ENCODE data around the gene RNF26.

The RNF26 gene

DNA sequence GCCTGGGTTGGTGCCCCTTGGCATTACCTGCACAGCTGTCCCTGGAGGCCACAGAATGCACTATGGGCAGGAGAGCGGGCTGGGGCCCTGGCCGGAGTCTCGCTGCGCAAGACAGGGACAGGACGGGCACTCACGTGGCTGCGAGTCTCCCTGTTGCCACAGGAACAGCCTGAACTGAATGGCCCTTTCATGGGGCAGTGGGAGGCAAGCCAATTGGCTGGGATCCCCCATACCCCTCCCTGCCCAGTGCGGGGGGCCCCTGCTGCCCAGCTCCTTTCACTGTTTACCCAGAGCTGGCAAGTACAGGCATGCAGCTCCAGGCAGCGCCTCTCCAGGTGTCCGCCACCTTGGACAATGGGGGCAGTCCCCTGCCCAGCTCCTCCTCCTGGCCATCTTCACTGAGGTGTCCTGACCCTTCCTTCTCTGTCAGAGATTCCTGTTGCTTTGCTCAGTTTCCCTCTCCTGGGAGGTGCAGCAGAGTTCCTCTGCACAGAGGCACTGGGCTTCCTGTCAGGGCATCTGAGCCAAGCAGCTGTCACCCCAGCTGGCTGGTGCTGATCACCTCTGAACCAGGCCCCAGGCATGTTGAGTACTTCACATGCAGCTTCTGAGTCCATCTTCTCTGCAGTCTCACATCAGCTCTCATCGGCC, 42.0 kb downstream of the RNF26 start:
- TF ChIP-seq, protein P1, sequence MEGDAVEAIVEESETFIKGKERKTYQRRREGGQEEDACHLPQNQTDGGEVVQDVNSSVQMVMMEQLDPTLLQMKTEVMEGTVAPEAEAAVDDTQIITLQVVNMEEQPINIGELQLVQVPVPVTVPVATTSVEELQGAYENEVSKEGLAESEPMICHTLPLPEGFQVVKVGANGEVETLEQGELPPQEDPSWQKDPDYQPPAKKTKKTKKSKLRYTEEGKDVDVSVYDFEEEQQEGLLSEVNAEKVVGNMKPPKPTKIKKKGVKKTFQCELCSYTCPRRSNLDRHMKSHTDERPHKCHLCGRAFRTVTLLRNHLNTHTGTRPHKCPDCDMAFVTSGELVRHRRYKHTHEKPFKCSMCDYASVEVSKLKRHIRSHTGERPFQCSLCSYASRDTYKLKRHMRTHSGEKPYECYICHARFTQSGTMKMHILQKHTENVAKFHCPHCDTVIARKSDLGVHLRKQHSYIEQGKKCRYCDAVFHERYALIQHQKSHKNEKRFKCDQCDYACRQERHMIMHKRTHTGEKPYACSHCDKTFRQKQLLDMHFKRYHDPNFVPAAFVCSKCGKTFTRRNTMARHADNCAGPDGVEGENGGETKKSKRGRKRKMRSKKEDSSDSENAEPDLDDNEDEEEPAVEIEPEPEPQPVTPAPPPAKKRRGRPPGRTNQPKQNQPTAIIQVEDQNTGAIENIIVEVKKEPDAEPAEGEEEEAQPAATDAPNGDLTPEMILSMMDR (IDR thresholded peaks at IDR 0.05; ENCODE audit: insufficient read depth, low read length, missing control alignments): no peak
- POLR2A ChIA-PET: no interaction called here
- no peak for DNase-seq (ENCODE audit: low read depth, low spot score)
- CTCF ChIA-PET: interaction anchor here (0.8 to 21.7 kb wide), 21 partner anchors 8 to 291 kb away, joined by 3 to 425 read pairs (median 9); partner anchors contain the start of genes C1QTNF5, CBL, MFRP and USP2
- H3K4me3 ChIP-seq (ENCODE audit: low read depth, low read length): no peak overlapping the region

DNA sequence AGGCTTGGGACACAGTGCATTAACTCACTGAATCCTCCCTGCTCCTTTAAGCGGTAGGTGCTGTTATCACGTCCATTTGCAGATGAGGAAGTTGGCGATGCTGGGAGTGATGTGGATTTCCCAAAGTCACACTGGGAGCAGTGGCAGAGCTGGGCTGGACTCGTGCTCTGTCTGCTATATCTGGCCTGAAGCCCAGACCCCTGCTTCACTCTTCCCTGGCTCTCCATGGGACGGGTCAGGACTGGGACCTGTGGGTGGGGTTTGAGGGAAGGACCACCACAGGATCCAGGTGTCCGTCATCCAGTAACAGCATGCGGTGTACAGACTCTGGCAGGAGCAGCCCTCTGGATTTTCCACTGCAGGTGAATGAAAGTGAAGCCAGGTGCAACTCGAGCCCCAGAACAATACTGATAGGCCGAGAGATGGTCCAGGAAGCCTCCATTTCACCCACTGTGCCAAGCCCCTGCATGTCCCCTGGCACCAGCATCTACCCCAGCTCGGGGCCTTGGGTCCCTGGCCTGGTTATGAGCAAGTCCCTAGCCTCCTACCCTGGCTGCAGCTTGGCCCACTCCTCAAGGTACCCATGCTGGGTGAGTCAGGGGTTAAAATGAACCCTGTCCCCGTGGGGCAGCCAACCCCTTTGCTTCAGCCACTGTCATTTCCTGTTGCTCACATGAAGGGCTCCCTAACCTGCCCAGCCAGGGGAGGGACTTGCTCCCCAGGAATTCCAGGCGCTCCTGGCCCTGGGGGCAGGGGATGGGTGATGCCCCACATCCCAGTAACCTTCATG, 43.0 kb downstream of the RNF26 start:
- CTCF ChIA-PET: interaction anchor here (0.8 to 21.7 kb wide), 13 partner anchors 9 to 98 kb away, joined by 3 to 425 read pairs (median 9); partner anchors contain the start of genes C1QTNF5 and MFRP
- DNase-seq (ENCODE audit: low read depth, low spot score): no peak
- POLR2A ChIA-PET: no interaction called here
- TF ChIP-seq, protein P1 (IDR thresholded peaks at IDR 0.05; ENCODE audit: insufficient read depth, low read length, missing control alignments): no peak
- no peak overlapping the region for H3K4me3 ChIP-seq (ENCODE audit: low read depth, low read length)

GRCh38 chr11:119377961-119378667, 43.8 kb downstream of the RNF26 start:
- POLR2A ChIA-PET: no interaction called here
- TF ChIP-seq, protein P1 (IDR thresholded peaks at IDR 0.05; ENCODE audit: insufficient read depth, low read length, missing control alignments): no peak
- CTCF ChIA-PET: interaction anchor here (0.7 to 21.7 kb wide), 9 partner anchors 10 to 97 kb away, joined by 4 to 425 read pairs (median 11); partner anchors contain the start of genes C1QTNF5 and MFRP
- no peak for DNase-seq (ENCODE audit: low read depth, low spot score)
- no peak overlapping the region for H3K4me3 ChIP-seq (ENCODE audit: low read depth, low read length)

- TF ChIP-seq, protein P1 (IDR thresholded peaks at IDR 0.05; ENCODE audit: insufficient read depth, low read length, missing control alignments): no peak
- no peak overlapping the region for H3K4me3 ChIP-seq (ENCODE audit: low read depth, low read length)
- DNase-seq (ENCODE audit: low read depth, low spot score): no peak
- CTCF ChIA-PET: interaction anchor here (0.7 to 21.7 kb wide), 9 partner anchors 8 to 96 kb away, joined by 3 to 425 read pairs (median 19); partner anchors contain the start of genes C1QTNF5 and MFRP
- POLR2A ChIA-PET: no interaction called here
Measured at GRCh38 chr11:119378851-119379465, 44.6 kb downstream of the RNF26 start.

DNA sequence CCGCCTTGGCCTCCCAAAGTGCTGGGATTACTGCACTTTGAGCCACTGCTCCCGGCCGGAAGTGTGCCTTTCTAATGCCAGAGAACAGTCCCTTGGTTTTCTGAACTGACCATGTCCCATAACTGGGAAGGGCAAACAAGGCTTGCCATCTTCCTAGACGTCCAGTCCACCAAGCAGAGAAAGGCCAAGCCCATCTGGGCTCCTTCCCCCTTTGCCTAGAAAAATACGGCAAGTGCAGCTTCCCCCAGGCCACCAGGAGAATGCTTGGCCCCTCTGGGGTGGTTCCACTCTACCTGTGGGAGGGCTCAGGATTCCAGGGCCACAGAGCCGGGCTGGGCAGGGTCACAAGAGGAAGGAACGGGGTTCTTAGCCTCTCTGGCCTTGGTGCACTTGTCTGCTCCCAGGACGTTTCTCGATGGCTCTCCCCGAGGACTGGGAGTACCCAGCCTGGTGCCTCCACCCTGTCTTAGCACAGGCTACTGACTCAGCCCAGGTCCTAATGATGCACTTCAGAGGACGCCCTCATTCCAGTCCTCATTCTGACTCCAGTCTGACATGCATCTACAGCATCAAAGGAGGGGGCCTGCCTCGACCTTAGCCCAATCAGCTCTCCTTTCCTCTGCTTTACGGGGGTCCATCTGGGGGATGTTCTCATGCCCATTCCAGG, 46.0 kb downstream of the RNF26 start:
- ChIA-PET POLR2A (interaction anchor here (0.6 kb wide), 1 partner anchor 37 kb away, joined by 3 read pairs; no protein-coding TSS in a partner anchor), CTCF (interaction anchor here (0.7 to 21.7 kb wide), 22 partner anchors 9 to 302 kb away, joined by 3 to 425 read pairs (median 6); partner anchors contain the start of genes C1QTNF5, MFRP and THY1)
- TF ChIP-seq, protein P1 (IDR thresholded peaks at IDR 0.05; ENCODE audit: insufficient read depth, low read length, missing control alignments): no peak
- no peak overlapping the region for H3K4me3 ChIP-seq (ENCODE audit: low read depth, low read length)
- no peak for DNase-seq (ENCODE audit: low read depth, low spot score)

Measured in AG04449 (cell line).